ENCODE measurements around the gene FAM161B. TPM values are rescaled to one million over a fixed set of nuclear protein-coding genes. Genes with fewer than 3 reads are reported as not detected.
A peak's percentile ranks its signal among the peaks of the same experiment; 100 is the strongest.
"Not testable (repeated sequence)": the region's sequence is repeated elsewhere in the genome, so short reads cannot be mapped to it uniquely, and the experiment has no call there.

FAM161B gene
- total RNA-seq, 1 donor from 2014 or later: 4.3 TPM

DNA sequence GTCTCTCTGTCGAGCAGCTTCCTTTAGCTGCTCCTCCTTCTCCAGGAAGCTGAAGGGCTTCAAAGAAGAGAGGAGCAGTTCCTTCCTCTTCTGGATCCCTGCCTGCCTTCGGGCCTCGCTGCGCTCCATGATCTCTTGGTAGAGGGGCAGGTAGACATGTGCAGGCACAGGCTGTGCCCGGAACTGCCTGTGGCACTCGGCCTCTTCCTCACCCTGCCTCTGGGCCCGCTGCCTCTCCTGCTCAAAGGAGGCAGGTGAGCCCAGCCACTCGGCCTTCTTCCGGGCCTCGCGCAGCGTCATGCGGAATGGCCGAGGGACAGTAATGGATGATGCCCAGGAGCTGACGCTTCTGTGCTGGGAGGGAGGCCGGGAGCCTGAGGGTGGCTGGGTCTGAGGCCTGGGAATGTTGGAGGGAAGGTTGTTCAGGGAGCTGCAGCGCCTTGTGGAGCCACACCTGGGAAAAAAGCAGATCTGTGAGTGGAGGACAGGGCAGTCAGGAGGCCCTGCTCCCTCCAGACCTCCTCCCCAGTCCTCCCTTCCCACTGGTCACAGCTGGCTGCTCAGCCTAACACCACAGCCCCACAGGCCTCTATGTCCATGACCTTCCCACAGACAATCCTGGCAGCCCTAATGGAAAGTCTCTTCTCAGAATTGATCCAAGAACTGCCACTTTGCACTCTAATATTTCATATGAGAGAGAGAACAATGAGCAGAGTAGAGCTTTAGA, 5.3 kb downstream of the FAM161B start:
- no peak for DNase-seq (ENCODE audit: extremely low read depth, low read depth, low spot score)

DNA sequence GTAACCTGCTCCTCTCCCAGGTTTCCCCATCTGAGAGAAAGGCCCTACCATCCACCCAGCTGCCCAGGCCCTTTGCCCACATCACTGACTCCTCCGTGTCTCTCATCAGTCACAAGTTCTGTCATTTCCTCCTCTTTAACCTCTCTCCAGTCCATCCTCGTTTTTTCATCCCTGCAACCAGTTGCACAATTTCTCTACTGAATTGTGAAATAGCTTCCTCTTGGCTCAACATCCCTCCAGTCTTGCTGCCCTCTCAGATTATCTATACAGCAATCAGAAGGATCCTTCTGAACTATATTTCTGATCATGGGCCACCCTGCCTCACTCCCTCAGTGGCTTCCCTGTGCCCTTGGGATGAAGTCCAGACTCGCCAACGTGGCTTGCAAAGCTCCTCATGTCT, 6.8 kb downstream of the FAM161B start:
- no peak for DNase-seq (ENCODE audit: extremely low read depth, low read depth, low spot score)

DNA sequence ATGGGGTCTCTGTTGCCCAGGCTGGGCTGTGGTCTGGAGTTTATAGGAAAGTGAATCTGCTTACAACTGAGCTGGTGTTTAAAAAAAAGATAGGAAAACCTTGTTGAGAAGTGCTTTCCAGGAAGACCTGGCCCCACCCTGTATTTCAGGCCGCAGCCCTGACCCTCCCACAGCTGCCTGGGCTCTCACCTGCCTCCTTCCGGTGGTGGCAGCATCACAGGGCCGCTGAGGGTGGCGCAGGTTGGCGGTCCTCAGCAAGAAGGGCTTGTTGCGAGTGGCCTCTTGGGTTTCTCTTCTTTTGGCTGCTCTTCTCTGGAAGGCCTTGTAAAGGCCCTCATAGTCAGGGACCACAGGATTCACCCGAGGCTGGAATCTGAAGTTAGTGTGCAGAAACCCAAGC, 7.7 kb downstream of the FAM161B start:
- no peak for DNase-seq (ENCODE audit: extremely low read depth, low read depth, low spot score)

DNA sequence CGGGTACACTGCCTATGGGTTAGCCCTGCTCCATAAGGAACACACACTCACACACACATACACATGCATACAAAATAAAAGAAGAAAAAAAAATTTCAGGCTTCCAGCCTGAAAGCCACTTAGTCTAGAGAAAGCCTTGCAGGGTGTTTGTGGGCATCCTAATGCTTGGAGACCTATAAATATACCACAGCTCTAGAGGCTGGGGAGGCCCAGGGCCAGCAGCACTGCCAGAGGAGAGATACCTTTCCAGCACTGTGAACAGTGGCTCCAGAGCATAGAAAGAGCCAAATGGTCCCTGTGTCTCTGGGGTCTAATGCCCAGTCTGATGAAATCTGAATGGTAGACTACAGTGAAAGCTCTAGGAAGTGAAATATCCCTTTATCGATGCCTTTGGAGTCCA, 12.9 kb downstream of the FAM161B start:
- DNase-seq (ENCODE audit: extremely low read depth, low read depth, low spot score): no peak

DNA sequence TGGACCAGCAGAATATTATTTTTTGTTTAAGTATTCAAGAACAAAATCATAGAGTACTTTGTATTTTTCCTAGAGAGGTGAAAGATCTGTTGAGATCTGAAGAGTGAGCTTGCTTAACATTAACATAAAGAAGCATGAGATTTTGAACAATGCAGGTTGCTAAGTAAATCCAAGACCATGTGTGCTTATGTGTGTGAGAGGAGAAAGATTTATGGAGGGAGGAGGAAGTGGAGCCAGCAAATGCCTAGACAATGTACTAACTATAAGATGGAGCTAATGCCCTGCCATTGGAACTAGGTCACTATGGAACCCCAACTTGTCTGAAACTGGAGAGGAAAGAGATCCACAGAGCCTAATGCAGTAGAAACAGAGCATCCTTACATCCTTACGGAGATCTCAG, 13.3 kb downstream of the FAM161B start:
- no peak for DNase-seq (ENCODE audit: extremely low read depth, low read depth, low spot score)

DNA sequence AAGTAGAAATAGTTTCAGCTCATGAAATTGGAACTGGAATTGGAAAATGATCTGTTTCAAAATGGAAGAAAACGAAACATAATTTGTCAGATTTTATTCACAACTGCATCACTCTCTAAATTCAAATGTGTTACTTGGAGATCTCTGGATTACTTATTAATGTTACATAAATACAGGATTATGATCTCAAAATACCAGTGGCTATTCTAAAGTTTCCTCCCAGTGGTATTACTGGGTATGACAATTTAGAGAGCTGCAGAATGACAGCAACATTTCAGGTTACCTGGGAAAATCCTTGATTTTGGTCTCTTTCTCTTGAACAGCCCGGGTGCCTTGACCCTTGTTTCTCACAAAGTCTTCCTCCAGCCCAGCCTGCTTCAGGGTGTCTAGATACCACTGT, 14.2 kb downstream of the FAM161B start:
- no peak for DNase-seq (ENCODE audit: extremely low read depth, low read depth, low spot score)

DNA sequence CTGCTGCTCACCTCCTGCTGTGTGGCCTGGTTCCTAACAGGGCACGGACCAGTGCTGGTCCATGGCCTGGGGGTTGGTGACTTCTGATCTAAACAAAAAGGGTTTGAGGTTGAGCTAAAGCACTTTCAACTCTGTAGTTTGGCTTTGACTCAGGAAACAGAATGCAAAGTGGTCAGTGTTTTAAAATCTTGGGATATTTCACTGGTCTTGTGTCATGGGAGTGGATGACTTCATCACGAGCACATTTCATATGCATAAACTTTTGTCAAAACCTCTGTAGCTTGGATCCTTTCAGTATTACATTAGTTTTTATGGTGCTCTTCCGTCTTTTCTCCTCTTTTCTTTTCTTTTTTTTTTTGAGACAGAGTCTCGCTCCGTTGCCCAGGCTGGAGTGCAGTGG, 25.6 kb downstream of the FAM161B start:
- DNase-seq (ENCODE audit: extremely low read depth, low read depth, low spot score): no peak

DNA sequence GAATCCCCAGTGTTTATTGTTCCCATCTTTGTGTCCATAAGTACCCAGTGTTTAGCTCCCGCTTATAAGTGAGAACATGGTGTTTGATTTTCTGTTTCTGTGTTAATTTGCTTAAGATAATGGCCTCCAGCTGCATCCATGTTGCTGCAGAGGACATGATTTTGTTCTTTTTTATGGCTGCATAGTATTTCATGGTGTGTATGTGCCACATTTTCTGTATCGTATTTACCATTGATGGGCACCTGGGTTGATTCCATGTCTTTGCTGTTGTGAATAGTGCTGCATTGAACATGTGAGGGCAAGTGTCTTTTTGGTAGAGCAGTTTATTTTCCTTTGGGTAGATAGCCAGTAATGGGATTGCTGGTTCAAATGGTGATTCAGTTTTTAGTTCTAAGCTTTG, 30.4 kb downstream of the FAM161B start:
- DNase-seq (ENCODE audit: extremely low read depth, low read depth, low spot score): not testable (repeated sequence)

DNA sequence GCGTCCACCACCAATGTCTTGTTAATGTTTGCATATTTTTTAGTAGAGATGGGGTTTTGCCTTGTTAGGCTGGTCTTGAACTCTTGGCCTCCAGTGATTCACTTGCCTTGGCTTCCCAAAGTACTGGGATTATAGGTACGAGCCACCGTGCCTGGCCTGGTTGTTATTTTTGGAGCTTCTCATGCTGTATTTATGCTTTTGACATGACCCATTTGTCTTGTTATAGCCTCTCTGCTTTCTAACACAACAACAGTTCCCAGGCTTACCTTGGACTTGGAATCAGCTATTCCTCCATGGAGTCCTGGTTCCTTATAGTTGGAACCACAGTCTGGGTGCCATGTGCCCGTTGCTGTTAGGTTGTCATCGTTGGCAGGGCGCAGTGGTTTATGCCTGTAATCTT, 33.6 kb downstream of the FAM161B start:
- no peak for DNase-seq (ENCODE audit: extremely low read depth, low read depth, low spot score)

DNA sequence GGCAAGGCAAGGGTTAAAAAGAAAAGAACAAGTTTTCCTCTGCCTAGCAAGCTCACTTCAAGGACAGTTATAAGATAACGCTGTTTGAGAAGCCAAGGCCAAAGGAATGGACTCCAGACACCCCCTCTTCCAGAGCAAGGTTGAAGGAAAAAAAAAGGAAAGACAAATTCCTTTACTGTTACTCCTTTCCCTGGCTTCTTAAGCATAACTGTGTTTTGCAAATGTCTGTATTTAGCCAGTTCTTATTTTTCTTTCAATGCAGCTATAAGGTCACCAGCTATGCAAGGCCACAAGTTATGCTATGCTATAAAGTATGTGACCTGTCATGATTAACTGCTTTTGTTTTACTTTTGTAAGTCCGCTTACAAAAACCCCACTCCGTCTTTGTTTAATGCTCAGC, 36.6 kb downstream of the FAM161B start:
- no peak for DNase-seq (ENCODE audit: extremely low read depth, low read depth, low spot score)

DNA sequence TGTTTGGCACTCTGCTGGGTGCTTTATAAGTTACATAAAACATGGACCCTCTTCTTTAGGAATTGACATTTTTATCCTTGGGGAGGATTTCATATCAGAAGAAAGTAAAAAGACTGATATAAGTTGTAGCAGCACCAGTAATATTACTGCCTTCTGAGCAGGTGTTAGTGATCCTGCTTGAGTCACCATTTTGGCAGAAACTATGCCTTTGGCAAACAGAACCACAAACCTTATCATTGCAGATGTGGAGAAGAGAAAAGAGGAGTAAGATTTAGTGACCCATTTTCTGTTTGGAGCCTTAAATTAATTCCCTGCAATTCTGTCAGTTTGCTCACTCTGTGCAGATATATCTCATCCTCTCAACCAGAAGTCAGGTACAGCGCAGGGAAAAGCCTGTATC, 40.2 kb downstream of the FAM161B start:
- DNase-seq (ENCODE audit: extremely low read depth, low read depth, low spot score): no peak

DNA sequence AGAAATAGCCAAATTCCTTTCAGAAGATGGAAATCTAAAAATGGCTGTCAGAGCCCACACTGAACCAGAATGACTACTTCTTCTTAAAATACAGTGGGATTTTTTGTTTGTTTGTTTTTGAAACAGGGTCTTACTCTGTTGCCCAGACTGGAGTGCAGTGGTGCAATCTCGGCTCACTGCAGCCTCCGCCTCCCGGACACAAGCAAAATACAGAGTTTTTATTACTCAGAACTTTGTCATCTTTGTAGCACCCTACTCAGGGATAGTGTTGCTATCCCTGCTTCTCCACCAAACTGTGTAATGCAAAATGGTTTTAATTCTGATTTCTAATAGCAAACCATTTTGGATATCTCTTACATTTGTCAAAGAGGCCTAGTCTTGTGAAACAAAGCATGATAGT, 46.9 kb downstream of the FAM161B start:
- no peak for DNase-seq (ENCODE audit: extremely low read depth, low read depth, low spot score)

DNA sequence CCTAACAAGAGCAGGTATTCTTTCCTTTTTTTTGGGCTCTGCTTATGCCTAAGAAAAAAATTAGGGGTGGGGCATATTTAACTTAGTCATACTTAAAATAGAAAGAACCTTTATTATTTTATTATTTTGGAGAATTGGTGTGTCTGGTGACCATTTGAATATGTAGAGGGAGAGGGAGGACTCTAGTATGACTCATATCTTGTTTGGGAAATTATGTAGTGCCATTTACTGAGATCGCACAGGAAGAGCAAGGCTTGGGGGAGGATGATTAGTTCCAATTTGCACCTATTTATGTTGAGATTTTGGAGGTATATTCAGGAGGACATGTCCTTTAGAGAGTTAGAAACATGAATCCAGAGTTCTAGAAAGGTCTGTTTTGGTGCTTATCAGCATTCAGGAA, 53.4 kb downstream of the FAM161B start:
- DNase-seq (ENCODE audit: extremely low read depth, low read depth, low spot score): no peak

DNA sequence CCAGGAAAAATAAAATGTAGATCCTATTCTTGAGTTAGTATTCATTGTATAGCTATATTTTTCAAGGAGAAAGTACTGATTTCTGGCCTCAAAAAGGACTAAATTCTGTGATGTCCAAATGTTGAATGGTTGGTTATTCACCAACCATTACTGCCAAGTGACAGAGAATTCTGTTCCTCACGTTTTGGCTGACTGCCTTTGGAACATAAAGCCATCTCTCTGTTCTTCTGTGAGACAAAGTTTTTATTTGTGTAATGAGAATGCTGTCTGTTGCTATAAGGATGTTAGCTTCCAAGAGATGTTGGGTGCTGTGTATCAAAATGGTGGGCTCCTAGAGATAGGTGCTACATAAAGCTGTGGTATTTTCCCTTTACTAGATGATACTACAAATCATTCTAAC, 54.0 kb downstream of the FAM161B start:
- no peak for DNase-seq (ENCODE audit: extremely low read depth, low read depth, low spot score)

DNA sequence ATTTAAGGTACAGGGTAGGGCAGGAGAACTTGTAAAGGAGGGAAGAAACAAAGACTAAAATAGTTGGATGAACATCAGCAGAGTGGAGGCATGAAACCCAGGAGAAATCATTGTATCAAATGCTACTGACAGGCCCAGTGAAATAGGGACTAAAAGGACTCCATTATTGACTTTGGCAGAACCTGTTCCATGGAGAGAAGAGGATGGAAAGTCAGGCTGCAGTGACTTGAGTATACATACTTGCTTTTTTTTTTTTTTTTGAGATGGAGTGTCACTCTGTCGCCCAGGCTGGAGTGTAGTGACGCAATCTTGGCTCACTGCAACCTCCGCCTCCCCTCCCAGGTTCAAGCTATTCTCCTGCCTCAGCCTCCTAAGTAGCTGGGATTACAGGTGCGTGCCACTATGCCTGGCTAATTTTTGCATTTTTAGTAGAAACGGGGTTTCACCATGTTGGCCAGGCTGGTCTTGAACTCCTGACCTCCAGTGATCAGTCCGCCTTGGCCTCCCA, 55.7 kb downstream of the FAM161B start:
- DNase-seq (ENCODE audit: extremely low read depth, low read depth, low spot score): not testable (repeated sequence)

DNA sequence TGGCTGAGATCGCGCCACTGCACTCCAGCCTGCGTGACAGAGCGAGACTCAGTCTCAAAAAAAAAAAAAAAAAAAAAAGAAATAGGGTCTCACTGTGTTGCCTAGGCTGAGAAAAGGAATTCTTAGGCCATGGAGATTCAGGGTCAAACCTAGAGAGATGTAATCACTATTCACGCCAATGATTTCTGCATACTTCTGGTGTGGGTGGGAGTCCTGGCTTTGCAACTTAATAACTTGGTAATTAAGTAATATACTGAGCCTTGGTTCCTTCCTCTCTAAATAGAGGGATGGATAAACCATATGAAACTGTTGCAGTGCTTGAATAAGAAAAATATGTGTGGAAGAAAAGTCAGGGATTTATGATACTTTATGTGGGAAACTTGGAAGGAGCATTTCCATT, 60.5 kb downstream of the FAM161B start:
- no peak for DNase-seq (ENCODE audit: extremely low read depth, low read depth, low spot score)

DNA sequence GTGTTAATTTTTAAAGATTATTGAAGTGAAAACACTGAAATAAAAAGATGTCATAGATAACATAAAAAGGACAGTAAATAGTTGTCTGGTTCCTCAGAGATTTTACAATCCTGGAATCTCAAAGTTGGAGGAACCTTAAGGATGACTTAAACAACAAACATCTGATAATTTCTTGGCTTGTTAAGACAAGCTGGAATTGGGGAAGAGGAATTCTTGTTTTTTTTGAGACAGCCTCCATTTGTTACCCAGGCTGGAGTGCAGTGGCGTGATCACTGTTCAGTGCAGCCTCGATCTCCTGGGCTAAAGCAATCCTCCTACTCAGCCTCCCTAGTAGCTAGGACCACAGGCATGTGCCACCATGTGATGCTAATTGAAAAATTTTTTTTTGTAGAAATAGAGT, 60.9 kb downstream of the FAM161B start:
- no peak for DNase-seq (ENCODE audit: extremely low read depth, low read depth, low spot score)

DNA sequence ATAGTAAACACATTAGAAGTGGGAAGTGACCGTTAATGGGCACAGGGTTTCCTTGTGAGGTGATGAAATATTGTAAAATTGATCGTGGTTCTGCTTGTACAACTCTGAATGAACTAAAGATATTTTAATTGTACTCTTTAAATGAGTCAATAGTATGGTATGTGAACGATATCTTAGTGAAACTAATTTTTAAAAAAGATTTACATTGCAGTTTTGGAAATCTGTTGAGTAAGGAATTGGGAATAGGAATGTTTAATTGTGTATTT, 61.5 kb downstream of the FAM161B start:
- DNase-seq (ENCODE audit: extremely low read depth, low read depth, low spot score): no peak

DNA sequence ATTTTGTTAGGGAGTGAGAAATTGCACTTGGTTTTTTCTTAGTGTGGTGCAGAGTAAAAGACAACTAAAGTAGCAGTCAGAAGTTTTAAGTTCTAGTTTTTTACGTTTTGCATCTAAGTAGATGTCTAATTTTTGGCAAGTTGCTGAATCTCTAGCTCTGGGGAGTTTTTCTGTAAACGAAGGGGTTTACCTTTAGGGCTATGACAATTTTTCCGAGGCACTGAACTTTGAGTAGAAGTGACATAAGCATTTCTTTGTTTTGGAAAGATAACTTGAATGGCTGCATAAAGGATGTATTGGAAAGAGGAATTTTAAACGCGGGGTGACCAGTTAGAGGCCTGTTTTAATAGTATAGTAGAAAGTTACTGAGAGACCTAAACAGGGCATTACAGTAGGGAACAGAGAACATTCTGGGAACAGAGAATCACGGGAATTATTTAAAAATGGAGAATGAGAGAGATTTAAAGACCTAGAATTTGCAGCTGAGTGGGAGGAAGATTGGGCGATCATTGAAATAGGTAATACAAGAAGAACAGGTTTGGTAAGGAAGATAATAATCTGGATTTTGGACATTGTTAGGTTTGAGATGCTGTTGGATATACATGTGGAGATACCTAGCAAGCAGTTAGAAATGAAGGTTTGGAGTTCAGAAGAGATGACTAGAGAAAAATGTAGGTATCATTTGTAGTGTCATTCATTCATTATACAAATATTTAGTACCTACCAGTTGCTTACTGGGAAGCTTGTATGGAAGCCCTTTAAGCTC, 62.0 kb downstream of the FAM161B start:
- no peak for DNase-seq (ENCODE audit: extremely low read depth, low read depth, low spot score)

DNA sequence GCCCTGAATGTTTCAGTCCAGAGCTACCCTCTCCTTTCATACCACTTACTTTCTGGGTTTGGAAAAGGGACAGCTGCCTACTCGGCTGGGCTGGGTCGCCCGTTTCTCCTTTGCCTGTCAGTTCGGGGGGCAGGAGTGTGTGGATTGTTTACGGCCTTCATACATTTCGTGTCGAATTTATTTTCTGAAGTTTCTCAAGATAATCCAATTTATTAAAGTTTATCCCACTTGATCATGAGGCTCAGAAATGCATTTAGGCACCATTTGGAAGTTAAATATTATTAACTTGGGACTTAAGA, 62.6 kb downstream of the FAM161B start:
- DNase-seq (ENCODE audit: extremely low read depth, low read depth, low spot score): no peak

DNA sequence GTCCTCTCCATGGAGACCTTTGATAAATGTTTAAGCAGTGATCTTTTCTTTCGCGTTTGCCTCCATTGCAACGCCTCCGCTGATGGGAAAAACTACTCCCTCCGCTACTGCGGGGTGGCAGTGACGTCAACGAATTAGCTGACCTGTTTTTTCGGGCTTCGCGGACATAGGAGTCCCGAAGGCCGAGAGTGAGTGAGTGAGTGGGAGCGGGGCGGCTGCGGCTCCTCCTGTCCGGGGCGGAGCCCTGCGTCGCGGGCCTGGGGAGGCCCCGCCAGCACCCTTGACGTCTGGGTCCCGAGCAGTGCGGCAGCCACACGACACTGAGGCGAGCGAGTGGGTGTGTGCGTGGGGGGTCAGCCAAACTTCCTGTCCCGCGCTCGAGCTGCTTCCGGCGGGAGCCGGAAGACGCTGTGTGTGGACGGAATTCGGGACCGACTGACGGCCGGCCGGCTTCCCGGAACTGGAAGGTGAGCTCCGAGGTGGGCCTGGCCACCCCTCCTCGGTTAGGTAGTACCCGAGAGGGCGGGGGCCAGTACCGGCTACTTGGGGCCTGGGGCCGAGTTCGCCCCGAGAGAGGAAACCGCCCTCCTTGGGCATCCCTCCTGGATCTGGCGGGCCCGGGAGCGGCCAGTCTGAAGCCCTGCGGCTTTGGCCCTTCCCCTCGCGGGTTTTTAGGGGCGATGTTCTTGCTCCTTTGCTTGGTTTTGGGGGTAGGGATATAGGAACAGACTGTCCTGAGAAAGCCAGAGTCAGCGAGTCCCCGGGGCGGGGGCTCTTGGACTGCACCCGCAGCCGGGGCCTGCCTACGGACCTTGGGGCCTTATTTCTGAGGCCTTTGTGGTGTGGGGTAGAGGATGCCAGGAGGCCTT, 63.2 kb downstream of the FAM161B start, which contains the start of gene ZNF410:
TSS of gene ZNF410 (plus strand) at position 411 of the 869 bp plus-strand sequence. CDS start 5,317 bp downstream, outside the sequence.
- peak; percentile 52 for DNase-seq (ENCODE audit: extremely low read depth, low read depth, low spot score)
